Spleen (tissue), 11 donors: Measurements from ENCODE around the gene DNAH11. TPM values are rescaled to one million over a fixed set of nuclear protein-coding genes. Genes with fewer than 3 reads are reported as not detected.

Experiments used
- DNase-seq: peaks from one replicate; pipeline ENCODE4 v3.0.0-alpha.2; 2020
- H3K27ac ChIP-seq, 8 donors: fragments of 200-600 bp; sonication (generic) in 7 of 8; 1 replicate in 4 of 8; 2 replicates in 4 of 8; pipeline versions ENCODE4 v1.5.0 to v1.8.0; 2016 to 2021; ENCODE audit warnings: inconsistent platforms in 4 of 8, mild to moderate bottlenecking in 4 of 8, moderate library complexity in 1 of 8
- H3K27me3 ChIP-seq, 7 donors: fragments of 200-600 bp; sonication (generic) in 6 of 7; replicated peaks in 1 of 7; 1 replicate in 4 of 7; 2 replicates in 3 of 7; pipeline versions ENCODE4 v1.5.0 to v1.8.0; 2016 to 2021; ENCODE audit warnings: inconsistent platforms in 3 of 7, mild to moderate bottlenecking in 1 of 7
- H3K36me3 ChIP-seq, 6 donors: fragments of 200-600 bp; sonication (generic) in 5 of 6; 1 replicate in 4 of 6; 2 replicates in 2 of 6; pipeline versions ENCODE4 v1.5.0 to v1.8.0; 2016 to 2021; ENCODE audit warnings: inconsistent platforms in 2 of 6
- H3K4me1 ChIP-seq, 6 donors: fragments of 200-600 bp; sonication (generic) in 5 of 6; 1 replicate in 3 of 6; 2 replicates in 3 of 6; pipeline versions ENCODE4 v1.5.0 to v1.8.0; 2016 to 2021; ENCODE audit warnings: inconsistent platforms in 3 of 6
- H3K4me3 ChIP-seq, 8 donors: fragments of 200-600 bp; sonication (generic) in 7 of 8; 1 replicate in 4 of 8; 2 replicates in 4 of 8; pipeline versions ENCODE4 v1.5.0 to v1.8.0; 2016 to 2021; ENCODE audit warnings: inconsistent platforms in 4 of 8, mild to moderate bottlenecking in 4 of 8, moderate library complexity in 2 of 8
- H3K9me3 ChIP-seq, 8 donors: fragments of 200-600 bp; sonication (generic) in 7 of 8; 1 replicate in 4 of 8; 2 replicates in 4 of 8; pipeline versions ENCODE4 v1.5.0 to v1.8.0; 2016 to 2021; ENCODE audit warnings: inconsistent platforms in 4 of 8
- CTCF ChIP-seq, 11 experiments: fragments of 200-600 bp in 7 of 11; fragments of 450-650 bp in 4 of 11; sonication (generic) in 4 of 11; IDR thresholded peaks in 8 of 11; conservative IDR thresholded peaks in 3 of 11; 1 replicate in 7 of 11; 2 replicates in 4 of 11; pipeline versions ENCODE4 v1.4.0 to v1.8.0; 2016 to 2021; ENCODE audit warnings: antibody characterized with exemption in 11 of 11, inconsistent platforms in 4 of 11, mild to moderate bottlenecking in 1 of 11
- POLR2A ChIP-seq, 3 donors: fragments of 450-650 bp; IDR thresholded peaks; one replicate each; pipeline ENCODE4 v1.5.1; 2017; ENCODE audit warnings: antibody characterized with exemption in 3 of 3, mild to moderate bottlenecking in 1 of 3
- POLR2AphosphoS5 ChIP-seq, 3 donors: sonication (generic); formaldehyde crosslinking; IDR thresholded peaks; one replicate each; pipeline ENCODE4 v1.5.1; 2017; ENCODE audit warnings: antibody characterized with exemption in 3 of 3
- WGBS, 5 donors: extraction: QIAGEN DNeasy Blood & Tissue Kit in 3 of 5; methylation state at CpG; one replicate each; pipeline versions ENCODE4 v1.1.5 to v1.1.7; 2013 to 2018; 5-methylcytosine and 5-hydroxymethylcytosine counted together
- intact Hi-C: fragments of 100-400 bp; cut with DNase I; formaldehyde crosslinking; loops from one replicate; pipeline ENCODE4 v1.15.0; 2023; ENCODE audit warnings: low total_unique reads
- polyA plus RNA-seq, 3 donors: library from polyadenylated mRNA; stranded (reverse); fragments of 200-250 nt; gene quantifications; one replicate each; pipeline ENCODE4 v1.2.1, GENCODE V29; 2013
- total RNA-seq, 7 donors: library from RNA; depleted of rRNA in 3 of 7; stranded (reverse); fragments of >200 nt in 3 of 7; fragmentation: NEBNext Ultra II Directional in 4 of 7; extraction: Animal tissue kit (Norgen Biotek cat#: 25700) in 4 of 7; gene quantifications; one replicate each; pipeline versions ENCODE4 v1.1.0 to v1.2.1, GENCODE V29; 2016 to 2021
- donor health status: healthy with polysubstance abuse.
- donor health status: DM: no; HTN: no; CAD: no; lungs with moderate emphysema.
- donor health status: DM: no; HTN: no; CAD: no.
- donor health status: Bipolar disorder and iron deficiency.
- donor health status: healthy.
- donor health status: DM: no; HTN: no; CAD: no.
- donor health status: DM: yes; HTN: yes; CAD: no.

DNAH11 gene
- total and polyA plus RNA-seq, 10 donors: 0.28 to 2.1 (median 0.88) TPM

- no peak overlapping the region for H3K27ac ChIP-seq
- intact Hi-C loops: no loop called here
- H3K36me3 ChIP-seq: no peaks in the 10 kb centered on the region
- no peaks in the 10 kb centered on the region for H3K4me1 ChIP-seq
- H3K9me3 ChIP-seq: peaks cover 0 to 7% (median 0%) of the 10 kb centered on the region in 8 donors
- TF ChIP-seq POLR2A (IDR thresholded peaks at IDR 0.05) (no peak), CTCF (IDR thresholded peaks at IDR 0.05 in 8 of 11, conservative IDR thresholded peaks at IDR 0.05 in 3 of 11) (no peak), POLR2AphosphoS5 (IDR thresholded peaks at IDR 0.05) (no peak)
- H3K4me3 ChIP-seq: no peak overlapping the region
- DNase-seq: no peak
- peaks cover 0 to 4% (median 0%) of the 10 kb centered on the region in 7 donors for H3K27me3 ChIP-seq
Measured at GRCh38 chr7:21603462-21603861, 60.6 kb downstream of the DNAH11 start.

GRCh38 chr7:21603972-21604749 is 61.3 kb downstream of the DNAH11 start:
- TF ChIP-seq POLR2AphosphoS5 (IDR thresholded peaks at IDR 0.05) (no peak), POLR2A (IDR thresholded peaks at IDR 0.05) (no peak), CTCF (IDR thresholded peaks at IDR 0.05 in 8 of 11, conservative IDR thresholded peaks at IDR 0.05 in 3 of 11) (no peak)
- H3K27ac ChIP-seq: no peak overlapping the region
- no peak overlapping the region for H3K4me3 ChIP-seq
- DNase-seq: no peak
- WGBS, 5 donors: 70 to 86% (median 75%) methylated on average over 5 of the region's 5 CpGs
- no peaks in the 10 kb centered on the region for H3K4me1 ChIP-seq
- no peaks in the 10 kb centered on the region for H3K36me3 ChIP-seq
- H3K27me3 ChIP-seq: peaks cover 0 to 4% (median 0%) of the 10 kb centered on the region in 7 donors
- peaks cover 0 to 1% (median 0%) of the 10 kb centered on the region in 8 donors for H3K9me3 ChIP-seq
- intact Hi-C loops: no loop called here

- no peak for DNase-seq
- Histone ChIP-seq H3K9me3 (no peaks in the 10 kb centered on the region), H3K27ac (no peak overlapping the region), H3K27me3 (peaks cover 0 to 12% (median 0%) of the 10 kb centered on the region in 7 donors), H3K36me3 (no peaks in the 10 kb centered on the region), H3K4me3 (no peak overlapping the region), H3K4me1 (no peaks in the 10 kb centered on the region)
- TF ChIP-seq POLR2A (IDR thresholded peaks at IDR 0.05) (no peak), CTCF (IDR thresholded peaks at IDR 0.05 in 8 of 11, conservative IDR thresholded peaks at IDR 0.05 in 3 of 11) (no peak), POLR2AphosphoS5 (IDR thresholded peaks at IDR 0.05) (no peak)
- intact Hi-C loops: no loop called here
- WGBS, 5 donors: 76 to 93% (median 83%) methylated on average over 3 of the region's 3 CpGs
Measured at GRCh38 chr7:21605008-21605585, 62.3 kb downstream of the DNAH11 start.

- no peaks in the 10 kb centered on the region for H3K4me1 ChIP-seq
- no peaks in the 10 kb centered on the region for H3K9me3 ChIP-seq
- TF ChIP-seq CTCF (IDR thresholded peaks at IDR 0.05 in 8 of 11, conservative IDR thresholded peaks at IDR 0.05 in 3 of 11) (no peak), POLR2AphosphoS5 (IDR thresholded peaks at IDR 0.05) (no peak), POLR2A (IDR thresholded peaks at IDR 0.05) (no peak)
- H3K27ac ChIP-seq: no peak overlapping the region
- WGBS, 5 donors: 69 to 77% (median 72%) methylated on average over 3 of the region's 3 CpGs
- no peaks in the 10 kb centered on the region for H3K36me3 ChIP-seq
- intact Hi-C loops: no loop called here
- DNase-seq: no peak
- H3K4me3 ChIP-seq: no peak overlapping the region
- peaks cover 0 to 12% (median 0%) of the 10 kb centered on the region in 7 donors for H3K27me3 ChIP-seq
Measured at GRCh38 chr7:21608465-21608864, 65.6 kb downstream of the DNAH11 start.
